H1 (cell line): Measurements from ENCODE around the gene SENP7. TPM values are rescaled to one million over a fixed set of nuclear protein-coding genes. Genes with fewer than 3 reads are reported as not detected.

Experiments
- CTCF ChIA-PET: fragments of 300-600 bp; sonication (Branson Sonifier 250); formaldehyde crosslinking; loops from one replicate; lab custom pipeline; 2021; ENCODE audit not compliant: partially characterized antibody; lab: Charles Lee
- POLR2A ChIA-PET: fragments of 300-600 bp; sonication (Branson Sonifier 250); formaldehyde crosslinking; loops from one replicate; lab custom pipeline; 2021; ENCODE audit warnings: inconsistent platforms; ENCODE audit not compliant: partially characterized antibody; lab: Charles Lee
- DNase-seq, 2 experiments: peaks; one replicate each; pipeline versions ENCODE4 v3.0.0 to v3.0.0-alpha.2; 2010 to 2022; ENCODE audit warnings: low spot score in 2 of 2, low read depth in 1 of 2, mixed read lengths in 1 of 2
- FAIRE-seq: peaks from 2 replicates; lab custom pipeline; 2011; peaks lifted over from hg19 to GRCh38; lab: Jason Lieb, UNC
- H2AFZ ChIP-seq: 2 replicates; pipeline ENCODE4 v1.8.1; 2012; ENCODE audit warnings: low read length, inconsistent platforms
- H2AK5ac ChIP-seq: 2 replicates; pipeline ENCODE4 v1.6.1; 2013; ENCODE audit warnings: low read depth, low read length
- H2BK120ac ChIP-seq: replicated peaks from 2 replicates; pipeline ENCODE3; 2013; ENCODE audit warnings: low read depth, low read length, inconsistent platforms
- H2BK12ac ChIP-seq: 2 replicates; pipeline ENCODE4 v1.6.1; 2013; ENCODE audit warnings: low read depth, low read length
- H2BK15ac ChIP-seq: 2 replicates; pipeline ENCODE4 v1.6.1; 2013; ENCODE audit warnings: low read length
- H2BK20ac ChIP-seq: 2 replicates; pipeline ENCODE4 v1.6.1; 2013; ENCODE audit warnings: low read length
- H2BK5ac ChIP-seq: 2 replicates; pipeline ENCODE4 v1.6.1; 2013; ENCODE audit warnings: low read depth, low read length
- H3K14ac ChIP-seq: 2 replicates; pipeline ENCODE4 v1.6.1; 2013; ENCODE audit warnings: inconsistent platforms; ENCODE audit not compliant: insufficient read length
- H3K18ac ChIP-seq: 2 replicates; pipeline ENCODE4 v1.6.1; 2013; ENCODE audit warnings: low read length; ENCODE audit errors: extremely low read depth
- H3K23ac ChIP-seq: 2 replicates; pipeline ENCODE4 v1.6.1; 2013; ENCODE audit warnings: inconsistent platforms; ENCODE audit not compliant: insufficient read length
- H3K23me2 ChIP-seq: 2 replicates; pipeline ENCODE4 v1.6.1; 2013; ENCODE audit warnings: low read depth, low read length
- H3K27ac ChIP-seq: 2 replicates; pipeline ENCODE4 v1.6.1; 2011; ENCODE audit warnings: low read depth, low read length, inconsistent platforms
- H3K27me3 ChIP-seq, 4 experiments: replicated peaks in 1 of 4; 1 replicate in 1 of 4; 2 replicates in 3 of 4; pipeline versions ENCODE4 v1.6.1 to v1.8.1; 2011 to 2013; ENCODE audit warnings: low read length in 3 of 4, mild to moderate bottlenecking in 3 of 4, inconsistent platforms in 2 of 4, mixed read lengths in 2 of 4, moderate library complexity in 1 of 4; ENCODE audit not compliant: control insufficient read depth in 3 of 4, insufficient read depth in 3 of 4; ENCODE audit errors: extremely low read depth in 1 of 4
- H3K36me3 ChIP-seq, 4 experiments: 2 replicates each; pipeline versions ENCODE4 v1.6.1 to v1.8.1; 2011 to 2013; ENCODE audit warnings: mild to moderate bottlenecking in 4 of 4, low read length in 3 of 4, moderate library complexity in 2 of 4, control low read depth in 1 of 4, inconsistent platforms in 1 of 4; ENCODE audit not compliant: insufficient read depth in 4 of 4, control insufficient read depth in 2 of 4
- H3K4ac ChIP-seq: replicated peaks from 2 replicates; pipeline ENCODE3; 2013; ENCODE audit warnings: low read length, low read depth, mixed read lengths, inconsistent platforms; ENCODE audit not compliant: insufficient read length
- H3K4me1 ChIP-seq, 4 experiments: replicated peaks in 1 of 4; 1 replicate in 1 of 4; 2 replicates in 3 of 4; pipeline versions ENCODE4 v1.6.1 to v1.8.1; 2011 to 2013; ENCODE audit warnings: low read length in 3 of 4, inconsistent platforms in 2 of 4, mixed read lengths in 1 of 4; ENCODE audit not compliant: insufficient read depth in 4 of 4, control insufficient read depth in 3 of 4
- H3K4me2 ChIP-seq, 2 experiments: 2 replicates each; pipeline versions ENCODE4 v1.6.1 to v1.8.1; 2011 to 2013; ENCODE audit warnings: low read depth in 2 of 2, low read length in 2 of 2, control low read depth in 1 of 2, inconsistent platforms in 1 of 2, mild to moderate bottlenecking in 1 of 2; ENCODE audit not compliant: insufficient read depth in 1 of 2
- H3K4me3 ChIP-seq, 4 experiments: fragments of 200-600, 300-600 bp in 1 of 4; sonication (generic), shearing (Covaris generic), sonication (Bioruptor Twin) in 1 of 4; 2 replicates each; pipeline versions ENCODE4 v1.5.1 to v1.8.1; 2011 to 2016; ENCODE audit warnings: low read length in 4 of 4, low read depth in 3 of 4, control low read depth in 2 of 4, inconsistent platforms in 2 of 4, mild to moderate bottlenecking in 2 of 4, mixed read lengths in 1 of 4, moderate library complexity in 1 of 4; ENCODE audit not compliant: insufficient read depth in 2 of 4; ENCODE audit errors: extremely low read depth in 1 of 4
- H3K56ac ChIP-seq: replicated peaks from 2 replicates; pipeline ENCODE3; 2013; ENCODE audit warnings: low read depth, mild to moderate bottlenecking, mixed read lengths, low read length, inconsistent platforms; ENCODE audit not compliant: insufficient read length
- H3K79me1 ChIP-seq: 2 replicates; pipeline ENCODE4 v1.6.1; 2013; ENCODE audit warnings: low read depth, low read length, control low read depth
- H3K79me2 ChIP-seq, 2 experiments: 2 replicates each; pipeline versions ENCODE4 v1.6.1 to v1.8.1; 2012 to 2013; ENCODE audit warnings: low read length in 2 of 2, mild to moderate bottlenecking in 2 of 2, inconsistent platforms in 1 of 2; ENCODE audit not compliant: insufficient read depth in 2 of 2, control insufficient read depth in 1 of 2
- H3K9ac ChIP-seq, 4 experiments: replicated peaks in 1 of 4; 1 replicate in 1 of 4; 2 replicates in 3 of 4; pipeline versions ENCODE4 v1.6.1 to v1.8.1; 2011 to 2013; ENCODE audit warnings: low read depth in 3 of 4, low read length in 3 of 4, control low read depth in 2 of 4, mild to moderate bottlenecking in 2 of 4, moderate library complexity in 2 of 4, inconsistent platforms in 1 of 4; ENCODE audit errors: extremely low read depth in 1 of 4
- H3K9me3 ChIP-seq, 2 experiments: 2 replicates each; pipeline versions ENCODE4 v1.6.1 to v1.8.1; 2012 to 2013; ENCODE audit warnings: mild to moderate bottlenecking in 2 of 2, moderate library complexity in 2 of 2, control low read depth in 1 of 2, inconsistent platforms in 1 of 2, low read depth in 1 of 2, low read length in 1 of 2, mixed read lengths in 1 of 2; ENCODE audit not compliant: insufficient read depth in 2 of 2
- H4K20me1 ChIP-seq, 2 experiments: replicated peaks in 1 of 2; 2 replicates each; pipeline versions ENCODE3 to v1.8.1; 2011 to 2013; ENCODE audit warnings: inconsistent platforms in 2 of 2, low read length in 2 of 2, mild to moderate bottlenecking in 1 of 2; ENCODE audit not compliant: insufficient read depth in 2 of 2, control insufficient read depth in 1 of 2
- H4K5ac ChIP-seq: 2 replicates; pipeline ENCODE4 v1.6.1; 2013; ENCODE audit warnings: low read length, low read depth, mixed read lengths, inconsistent platforms; ENCODE audit not compliant: insufficient read length
- H4K8ac ChIP-seq: 2 replicates; pipeline ENCODE4 v1.8.0; 2013; ENCODE audit warnings: mild to moderate bottlenecking, moderate library complexity, low read length, inconsistent platforms; ENCODE audit not compliant: insufficient read depth; ENCODE audit errors: extremely low read depth
- H4K91ac ChIP-seq: replicated peaks from 2 replicates; pipeline ENCODE3; 2013; ENCODE audit warnings: low read length, mixed read lengths, inconsistent platforms; ENCODE audit not compliant: insufficient read length
- TAF1 ChIP-seq: IDR thresholded peaks from 2 replicates; pipeline ENCODE4 v1.6.1; 2011; ENCODE audit warnings: mild to moderate bottlenecking, low read depth, low read length
- TCF12 ChIP-seq: IDR thresholded peaks from 2 replicates; pipeline ENCODE4 v1.6.1; 2011; ENCODE audit warnings: low read depth, mild to moderate bottlenecking, low read length
- WGBS, 2 experiments: shearing (Covaris generic) in 1 of 2; methylation state at CpG; one replicate each; pipeline versions ENCODE4 v1.1.6 to v1.1.7; 2013 to 2015; ENCODE audit warnings: low lambda C conversion rate in 2 of 2, mixed read lengths in 2 of 2, inconsistent platforms in 1 of 2, low coverage in 1 of 2, missing lambda C conversion rate in 1 of 2; ENCODE audit not compliant: insufficient replicate concordance in 2 of 2, insufficient coverage in 1 of 2, insufficient read length in 1 of 2; ENCODE audit errors: extremely low coverage in 1 of 2, missing lambda C conversion rate in 1 of 2; 5-methylcytosine and 5-hydroxymethylcytosine counted together
- polyA plus RNA-seq, 7 experiments: library from polyadenylated mRNA; depleted of rRNA in 3 of 7; stranded (reverse) in 5 of 7; unstranded in 2 of 7; fragments of >200 nt in 5 of 7; fragments of 200-250 nt in 2 of 7; gene quantifications; 1 replicate in 5 of 7; 2 replicates in 1 of 7; 4 replicates in 1 of 7; pipeline versions ENCODE4 v1.2.1 to v1.2.3, GENCODE V29; 2011 to 2013; ENCODE audit warnings: missing spikeins in 2 of 7, mixed read lengths in 2 of 7
- total RNA-seq: library from RNA; stranded (reverse); fragmentation: NEBNext Ultra II Directional; extraction: Animal tissue kit (Norgen Biotek cat#: 25700); gene quantifications from 2 replicates; pipeline ENCODE4 v1.2.1, GENCODE V29; 2021

SENP7 gene
- total and polyA plus RNA-seq, 2 of the 8 experiments (the other 6 are each of a cell fraction or from before 2014, with no cell fraction given) = 2.8 to 7.8 TPM

- H4K5ac ChIP-seq = no peak overlapping the region
- no peak overlapping the region for H3K23ac ChIP-seq
- H3K36me3 ChIP-seq = no peaks in the 10 kb centered on the region; a peak in 1 of 8 replicates
- H3K56ac ChIP-seq = no peak overlapping the region
- no peaks in the 10 kb centered on the region for H3K4me1 ChIP-seq
- no peaks in the 10 kb centered on the region; the same call in 1 of the 2 replicates for H3K79me1 ChIP-seq
- DNase-seq = no peak
- FAIRE-seq = no peak
- H2AFZ ChIP-seq = no peak overlapping the region
- H3K27ac ChIP-seq = no peak overlapping the region
- 87% methylated on average over 11 of the region's 11 CpGs; no CpG with 5 or more reads in 1 of the 2 experiments for WGBS, 2 experiments
- no peaks in the 10 kb centered on the region for H3K23me2 ChIP-seq
- no peak overlapping the region for H2BK20ac ChIP-seq
- peak overlapping the region; percentile 75; the same call in 1 of the 2 replicates for H2AK5ac ChIP-seq
- POLR2A ChIA-PET = no interaction called here
- H3K79me2 ChIP-seq = no peaks in the 10 kb centered on the region
- H3K14ac ChIP-seq = no peak overlapping the region
- H3K9me3 ChIP-seq = peaks cover 4 to 5% of the 10 kb centered on the region in 2 experiments
- H4K20me1 ChIP-seq = no peaks in the 10 kb centered on the region
- H2BK120ac ChIP-seq = no peak overlapping the region
- CTCF ChIA-PET = no interaction called here
- no peak overlapping the region for H3K18ac ChIP-seq
- H3K9ac ChIP-seq = no peak overlapping the region
- H2BK12ac ChIP-seq = 0 out of 2 replicates have a peak overlapping the region, but pooled peaks have one; percentile 39
- no peaks in the 10 kb centered on the region for H3K27me3 ChIP-seq
- H4K8ac ChIP-seq = no peak overlapping the region
- no peak overlapping the region for H3K4ac ChIP-seq
- H2BK5ac ChIP-seq = peak overlapping the region; percentile 44; the same call in 1 of the 2 replicates
- no peak overlapping the region for H3K4me2 ChIP-seq
- no peak overlapping the region for H3K4me3 ChIP-seq
- no peak overlapping the region for H2BK15ac ChIP-seq
- H4K91ac ChIP-seq = no peak overlapping the region
- TF ChIP-seq TAF1 = no peak
- TF ChIP-seq TCF12 = no peak
These were observed 88.8 kb downstream of the SENP7 start for GRCh38 chr3:101423984-101424888.
